Embryonic facial prominence (tissue), 1 donor: ENCODE results near the gene PTN.
A peak's percentile ranks its signal among the peaks of the same experiment; 100 is the strongest.

ENCODE experiments used
- DNase-seq: peaks from one replicate; pipeline ENCODE4 v3.0.0-alpha.2; 2016; ENCODE audit errors: extremely low spot score

The PTN gene, protein sequence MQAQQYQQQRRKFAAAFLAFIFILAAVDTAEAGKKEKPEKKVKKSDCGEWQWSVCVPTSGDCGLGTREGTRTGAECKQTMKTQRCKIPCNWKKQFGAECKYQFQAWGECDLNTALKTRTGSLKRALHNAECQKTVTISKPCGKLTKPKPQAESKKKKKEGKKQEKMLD

DNA sequence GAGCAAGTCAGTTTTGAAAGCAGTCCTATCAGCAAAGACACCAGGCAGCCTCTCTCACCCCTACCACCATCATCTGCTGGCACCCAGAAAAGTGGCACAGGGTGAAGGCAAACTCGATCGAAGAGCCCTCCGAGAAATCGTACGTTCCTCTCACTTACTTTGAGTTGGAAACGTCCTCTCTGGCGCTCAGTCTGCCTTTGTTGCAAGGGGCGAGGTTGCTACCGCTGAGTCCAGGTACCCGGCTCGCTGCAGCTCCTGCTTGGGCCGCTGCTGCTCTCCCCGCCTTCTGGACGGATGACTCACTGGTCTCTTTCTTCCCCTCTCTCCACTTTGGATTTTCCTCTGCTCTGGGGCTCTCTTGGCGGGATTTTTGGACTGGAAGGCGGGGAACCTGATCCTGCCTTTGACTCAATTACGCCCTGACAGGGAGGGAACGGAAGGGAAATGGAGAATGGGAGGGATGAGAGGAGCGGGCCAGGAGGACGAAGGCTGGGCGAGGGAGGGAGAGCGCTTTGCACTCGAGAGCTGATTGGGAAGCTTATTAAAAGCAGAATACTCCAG, at the start of gene PTN:
TSS of gene PTN (minus strand) at position 453 of the 561 bp plus-strand sequence. CDS start 88,760 bp downstream, outside the sequence.
- peak; percentile 50 for DNase-seq

DNA sequence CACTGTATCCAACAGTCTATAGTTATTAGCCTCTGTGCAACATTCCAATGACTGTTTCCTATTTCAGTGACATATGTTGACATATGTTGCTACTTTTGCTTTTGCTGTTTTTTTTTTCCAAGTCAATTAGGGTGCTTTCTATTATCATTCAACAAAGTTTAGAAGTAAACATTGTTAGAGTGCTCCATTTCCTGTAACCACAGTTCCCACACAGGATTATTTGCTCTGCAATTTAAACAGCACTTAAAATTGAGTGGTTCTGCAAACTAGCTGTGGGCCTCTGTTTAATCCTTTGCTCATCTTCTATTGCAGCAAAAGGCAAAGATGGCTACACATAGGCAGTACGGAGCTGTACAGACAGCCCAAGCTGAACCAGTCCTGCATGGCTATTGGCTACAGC, 46.5 kb upstream of the PTN start:
- DNase-seq, result no peak

GRCh38 chr7:137388916-137389315, 45.4 kb upstream of the PTN start:
- DNase-seq, result peak; percentile 16

DNA sequence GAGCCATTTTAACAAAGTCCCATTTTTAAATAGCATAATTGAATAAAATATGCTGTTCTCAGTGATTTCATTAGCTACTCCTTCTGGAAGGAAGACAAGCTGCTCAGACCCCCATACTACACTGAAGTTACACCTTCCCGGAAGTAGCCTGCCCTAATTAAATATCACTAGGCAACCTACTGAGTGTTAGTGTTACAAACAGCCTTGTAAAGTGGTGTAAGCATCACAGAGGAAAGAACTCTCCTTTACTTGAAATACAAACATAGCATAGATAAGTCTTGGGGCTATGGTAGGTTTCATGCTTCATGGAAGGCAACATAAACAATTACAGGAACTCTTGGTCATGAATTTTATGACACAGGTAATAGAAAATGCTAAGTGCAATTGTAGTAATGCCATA, 43.4 kb upstream of the PTN start:
- DNase-seq, result no peak

- no peak for DNase-seq
Observed at GRCh38 chr7:137381045-137381444, 37.5 kb upstream of the PTN start.

DNA sequence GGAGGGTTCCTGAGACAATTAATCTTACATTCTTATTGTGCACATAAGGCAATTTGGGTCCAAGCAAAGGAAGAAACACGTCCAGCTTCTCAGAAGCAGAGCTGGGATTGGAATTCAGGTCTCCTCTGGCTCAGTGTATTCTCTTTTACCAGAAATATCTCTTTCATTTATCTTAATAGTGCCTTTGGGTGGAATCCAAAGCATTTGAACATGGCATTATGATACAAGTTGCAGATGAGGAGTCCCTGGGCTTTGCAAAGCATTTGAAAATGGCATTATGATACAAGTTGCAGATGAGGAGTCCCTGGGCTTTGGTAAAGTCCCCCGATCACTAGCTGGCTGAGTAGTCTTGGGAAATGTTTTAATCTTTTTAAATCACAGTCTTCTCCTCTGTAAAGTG, 30.0 kb upstream of the PTN start:
- no peak for DNase-seq

GRCh38 chr7:137371616-137372015, 28.1 kb upstream of the PTN start:
- no peak for DNase-seq

- DNase-seq, result no peak
Observed at GRCh38 chr7:137366995-137367394, 23.5 kb upstream of the PTN start.

DNA sequence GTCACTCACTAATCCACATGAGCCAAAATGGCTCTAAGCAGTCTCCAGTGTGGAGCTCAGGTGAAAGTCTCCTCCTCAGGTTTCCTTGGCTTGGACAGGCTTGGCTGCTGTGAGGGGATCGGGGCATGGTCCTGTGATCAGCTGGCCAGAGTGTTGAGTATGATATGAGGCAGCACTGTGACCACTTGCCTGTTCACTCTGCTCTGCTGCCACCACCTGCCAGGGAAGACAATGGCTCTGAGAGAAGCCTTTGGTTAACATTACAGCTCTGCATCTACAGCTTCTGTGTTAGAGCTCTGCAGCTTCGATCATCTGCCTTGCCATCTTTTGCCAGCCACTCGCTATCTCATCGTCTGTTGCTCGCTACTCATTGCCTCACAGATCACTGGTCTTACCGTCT, 20.1 kb upstream of the PTN start:
- no peak for DNase-seq

- DNase-seq, result no peak
Observed at GRCh38 chr7:137360087-137360679, 16.6 kb upstream of the PTN start.

DNA sequence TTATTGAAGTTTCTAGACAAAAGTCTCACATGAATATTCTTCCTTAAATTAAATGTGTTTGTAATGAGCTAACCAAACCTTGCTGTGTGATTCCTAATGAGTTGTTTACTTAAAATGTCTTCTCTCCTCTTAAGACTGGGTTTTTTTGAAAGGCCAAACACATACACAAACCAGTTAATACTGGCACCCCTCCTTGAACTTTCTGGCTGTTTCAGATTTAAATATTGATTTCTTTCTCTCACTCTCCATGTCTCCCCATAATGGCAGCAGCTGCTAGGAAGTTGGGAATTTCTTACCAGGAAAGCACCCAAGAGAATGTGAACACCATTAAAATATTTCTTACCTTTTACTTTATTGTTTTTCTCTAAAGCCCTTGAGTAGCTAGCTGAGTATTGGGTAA, 11.4 kb upstream of the PTN start:
- DNase-seq, result no peak

GRCh38 chr7:137354396-137354795, 10.9 kb upstream of the PTN start:
- no peak for DNase-seq

DNA sequence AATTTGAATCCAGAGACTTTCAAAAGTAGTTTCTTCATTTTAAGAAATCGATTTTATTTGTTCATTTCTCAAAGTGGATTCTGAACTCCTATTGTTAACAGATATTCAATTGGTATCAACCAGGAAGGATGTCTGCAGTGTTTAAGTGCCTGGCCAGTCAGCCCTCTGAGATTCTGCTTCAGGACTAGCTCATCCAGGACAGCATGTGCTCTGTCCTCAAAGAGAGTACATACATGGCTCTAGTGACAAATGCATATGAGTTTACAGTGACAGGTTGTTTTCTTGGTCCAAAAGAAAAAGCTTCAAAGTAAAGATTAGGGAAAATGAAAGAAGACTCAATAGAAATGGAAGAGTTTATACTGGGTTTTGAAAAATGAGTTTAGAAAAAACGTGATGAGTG, 8.4 kb upstream of the PTN start:
- DNase-seq, result no peak

DNA sequence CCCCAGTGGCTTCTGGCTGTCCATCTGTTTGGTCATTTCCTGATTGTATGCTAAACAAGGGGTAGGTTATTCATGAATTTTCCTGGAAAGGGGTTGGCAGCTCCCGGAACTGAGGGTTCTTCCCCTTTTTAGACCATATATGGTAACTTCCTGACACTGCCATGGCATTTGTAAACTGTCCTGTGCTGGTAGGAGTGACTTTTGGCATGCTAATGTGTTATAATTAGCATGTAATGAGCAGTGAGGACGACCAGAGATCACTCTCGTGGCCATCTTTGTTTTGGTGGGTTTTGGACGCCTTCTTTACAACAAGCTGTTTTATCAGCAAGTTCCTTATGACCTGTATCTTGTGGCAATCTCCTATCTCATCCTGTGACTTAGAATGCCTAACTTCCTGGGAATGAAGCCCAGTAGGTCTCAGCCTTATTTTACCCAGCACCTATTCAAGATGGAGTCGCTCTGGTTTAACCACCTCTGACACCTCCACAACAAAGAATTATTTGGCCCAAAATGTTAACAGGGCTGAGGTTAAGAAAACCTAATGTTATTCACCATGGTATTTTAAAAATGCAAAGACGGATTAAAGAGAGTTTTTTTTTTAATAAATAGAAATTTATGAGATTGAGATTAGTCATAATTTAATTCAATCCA, 2.4 kb upstream of the PTN start:
- no peak for DNase-seq

DNA sequence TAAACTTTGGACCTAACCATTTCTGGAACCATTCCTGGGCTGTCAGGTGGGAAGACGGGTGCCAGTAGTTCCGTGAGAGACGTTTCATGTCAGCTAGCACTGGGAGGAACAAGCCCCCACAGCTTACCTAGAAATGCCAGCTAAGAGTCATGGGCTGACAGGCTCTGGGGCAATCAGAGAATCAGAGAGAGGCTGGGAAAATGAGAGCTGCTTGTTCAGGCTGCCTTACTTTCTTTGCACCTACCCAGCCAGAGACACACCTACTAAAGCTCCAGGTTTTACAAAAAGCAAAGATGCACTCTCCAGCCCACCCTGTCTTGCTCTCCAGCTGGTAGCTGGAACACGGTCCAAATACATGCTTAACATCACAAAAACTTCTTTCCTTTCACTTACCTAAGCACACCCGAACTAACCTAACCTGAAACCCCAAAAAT, 688 bp downstream of the PTN start:
- DNase-seq, result no peak

GRCh38 chr7:137342265-137342664, 1.3 kb downstream of the PTN start:
- DNase-seq, result no peak

GRCh38 chr7:137337902-137338301, 5.6 kb downstream of the PTN start:
- no peak for DNase-seq

- DNase-seq, result no peak
Observed at GRCh38 chr7:137335814-137336213, 7.7 kb downstream of the PTN start.

- DNase-seq, result no peak
Observed at GRCh38 chr7:137331378-137331777, 12.2 kb downstream of the PTN start.

- no peak for DNase-seq
Observed at GRCh38 chr7:137329411-137329810, 14.1 kb downstream of the PTN start.

DNA sequence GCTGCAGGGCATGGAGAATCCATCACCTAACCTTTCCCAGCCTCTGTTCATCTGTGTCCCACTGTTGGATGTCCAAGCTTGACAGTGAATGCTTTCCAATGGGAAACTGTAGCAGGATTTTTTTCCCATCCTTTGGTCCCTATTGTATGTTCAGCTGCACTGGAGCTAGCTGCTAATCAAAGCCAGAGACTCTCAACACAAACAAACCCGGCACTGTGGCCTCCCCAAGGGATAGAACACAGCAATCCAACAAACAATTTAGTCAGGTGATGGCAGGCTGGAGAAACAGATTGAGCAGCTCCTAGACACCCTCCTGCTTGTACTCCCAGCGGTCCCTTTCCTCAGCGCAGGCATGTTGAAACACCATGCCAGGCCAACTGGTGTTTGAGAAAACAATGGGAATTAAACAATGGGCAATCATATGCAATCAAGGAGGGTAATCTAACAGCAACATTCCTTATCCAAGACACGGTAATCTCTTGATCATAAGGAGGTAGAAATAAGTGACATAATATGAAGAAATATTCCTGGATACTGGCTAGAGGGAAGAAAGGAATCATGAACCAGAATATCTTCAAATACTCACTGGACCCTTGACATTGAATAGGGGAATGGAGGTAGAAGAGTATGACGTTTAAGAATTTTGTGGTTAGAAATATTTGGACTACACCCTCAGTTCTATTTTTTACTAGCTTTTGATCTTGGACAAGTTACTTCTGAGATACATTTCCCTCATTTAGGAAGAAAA, 15.0 kb downstream of the PTN start:
- no peak for DNase-seq

DNA sequence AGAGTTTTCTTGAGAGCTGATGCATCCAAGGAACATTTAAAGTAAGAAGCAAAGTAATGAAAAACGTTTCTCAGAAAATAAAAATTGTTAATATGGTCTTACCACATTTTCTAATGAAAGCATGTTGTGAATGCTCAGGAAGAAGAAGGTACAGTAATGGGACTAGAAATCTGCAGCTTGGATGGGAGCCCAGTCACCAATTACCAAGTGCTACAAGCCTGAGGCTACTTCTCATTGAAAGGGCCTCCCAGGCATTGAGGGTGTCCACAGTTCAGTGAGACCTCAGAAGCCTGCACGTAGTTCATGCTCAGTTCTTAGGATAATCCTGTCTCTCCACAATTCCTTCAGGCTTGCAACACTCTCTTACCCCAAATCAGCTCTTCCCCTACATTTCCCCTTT, 17.6 kb downstream of the PTN start:
- DNase-seq, result no peak
